SK-N-SH treated with all-trans-retinoic acid at 6 μM for 48 hours (cell line): ENCODE results near the gene SMPD3.

ENCODE experiments used
- ATAC-seq: fragments of 200-7000 bp; cut with Tn5 transposase; 3 replicates; pipeline ENCODE4 v1.9.1; 2020; ENCODE audit warnings: mild to moderate bottlenecking, moderate library complexity
- ARNTL ChIP-seq: fragments of 450-650 bp; formaldehyde crosslinking; IDR thresholded peaks from 2 replicates; pipeline ENCODE4 v1.5.0; 2020; ENCODE audit warnings: low read depth, mild to moderate bottlenecking, moderate library complexity, borderline replicate concordance
- BACH2 ChIP-seq: fragments of 250-450 bp; sonication (Bioruptor Pico); IDR thresholded peaks from 2 replicates; pipeline ENCODE4 v1.9.0; 2021; ENCODE audit warnings: mild to moderate bottlenecking, borderline replicate concordance
- CSDC2 ChIP-seq: fragments of 250-450 bp; sonication (Bioruptor Pico); IDR thresholded peaks from 2 replicates; pipeline ENCODE4 v1.5.0; 2020; ENCODE audit warnings: mild to moderate bottlenecking, moderate library complexity
- ESRRG ChIP-seq: fragments of 250-450 bp; sonication (Bioruptor Pico); IDR thresholded peaks from 2 replicates; pipeline ENCODE4 v1.6.1; 2021; ENCODE audit warnings: mild to moderate bottlenecking
- GLIS3 ChIP-seq: fragments of 250-450 bp; sonication (Bioruptor Pico); IDR thresholded peaks from 2 replicates; pipeline ENCODE4 v1.5.0; 2020; ENCODE audit warnings: mild to moderate bottlenecking, moderate library complexity
- OSR1 ChIP-seq: fragments of 250-450 bp; sonication (Bioruptor Pico); IDR thresholded peaks from 2 replicates; pipeline ENCODE4 v1.8.0; 2022; ENCODE audit warnings: moderate library complexity, mild to moderate bottlenecking, inconsistent platforms
- PATZ1 ChIP-seq: fragments of 250-450 bp; sonication (Bioruptor Pico); IDR thresholded peaks from 2 replicates; pipeline ENCODE4 v1.8.0; 2020; ENCODE audit warnings: mild to moderate bottlenecking, moderate library complexity, borderline replicate concordance
- PPARA ChIP-seq: fragments of 250-450 bp; sonication (Bioruptor Pico); IDR thresholded peaks from 2 replicates; pipeline ENCODE4 v1.5.0; 2020; ENCODE audit warnings: mild to moderate bottlenecking, borderline replicate concordance
- RARB ChIP-seq: fragments of 250-450 bp; sonication (Bioruptor Pico); IDR thresholded peaks from 2 replicates; pipeline ENCODE4 v1.8.0; 2021; ENCODE audit warnings: mild to moderate bottlenecking, moderate library complexity
- SNAI2 ChIP-seq: fragments of 250-450 bp; sonication (Bioruptor Pico); IDR thresholded peaks from 2 replicates; pipeline ENCODE4 v1.5.0; 2020; ENCODE audit warnings: mild to moderate bottlenecking, moderate library complexity
- TCF4 ChIP-seq: fragments of 250-450 bp; sonication (Bioruptor Pico); IDR thresholded peaks from 2 replicates; pipeline ENCODE4 v1.8.0; 2021; ENCODE audit warnings: mild to moderate bottlenecking, moderate library complexity, borderline replicate concordance
- TOX ChIP-seq: fragments of 250-450 bp; sonication (Bioruptor Pico); IDR thresholded peaks from 2 replicates; pipeline ENCODE4 v1.8.0; 2021; ENCODE audit warnings: mild to moderate bottlenecking, moderate library complexity, borderline replicate concordance
- TSHZ2 ChIP-seq: fragments of 250-450 bp; sonication (Bioruptor Pico); IDR thresholded peaks from 2 replicates; pipeline ENCODE4 v1.5.0; 2020; ENCODE audit warnings: mild to moderate bottlenecking, moderate library complexity
- ZC3H10 ChIP-seq: fragments of 250-450 bp; sonication (Bioruptor Pico); IDR thresholded peaks from 2 replicates; pipeline ENCODE4 v1.5.1; 2021; ENCODE audit warnings: mild to moderate bottlenecking, moderate library complexity
- ZFP3 ChIP-seq: fragments of 250-450 bp; sonication (Bioruptor Pico); IDR thresholded peaks from 2 replicates; pipeline ENCODE4 v1.5.0; 2020; ENCODE audit warnings: mild to moderate bottlenecking, moderate library complexity
- ZFP30 ChIP-seq: fragments of 450-650 bp; formaldehyde crosslinking; IDR thresholded peaks from 2 replicates; pipeline ENCODE4 v1.5.0; 2022; ENCODE audit warnings: mild to moderate bottlenecking, moderate library complexity
- ZNF565 ChIP-seq: fragments of 450-650 bp; formaldehyde crosslinking; conservative IDR thresholded peaks from 2 replicates; pipeline ENCODE4 v1.5.0; 2020; ENCODE audit warnings: low read depth, mild to moderate bottlenecking, moderate library complexity
- ZNF70 ChIP-seq: fragments of 450-650 bp; formaldehyde crosslinking; IDR thresholded peaks from 2 replicates; pipeline ENCODE4 v1.5.0; 2020; ENCODE audit warnings: mild to moderate bottlenecking, moderate library complexity
- ZNF8 ChIP-seq: fragments of 450-650 bp; formaldehyde crosslinking; IDR thresholded peaks from 2 replicates; pipeline ENCODE4 v1.5.0; 2020; ENCODE audit warnings: mild to moderate bottlenecking, moderate library complexity
- TF ChIP-seq, protein P1 (sequence below): fragments of 250-450 bp; sonication (Bioruptor Pico); IDR thresholded peaks from 2 replicates; pipeline ENCODE4 v1.5.1; 2021; ENCODE audit warnings: mild to moderate bottlenecking, moderate library complexity
- TF ChIP-seq, protein P2 (sequence below): fragments of 250-450 bp; sonication (Bioruptor Pico); IDR thresholded peaks from 2 replicates; pipeline ENCODE4 v1.5.1; 2020; ENCODE audit warnings: low read depth, mild to moderate bottlenecking, moderate library complexity
- TF ChIP-seq, protein P3 (sequence below): fragments of 250-450 bp; sonication (Bioruptor Pico); IDR thresholded peaks from 2 replicates; pipeline ENCODE4 v1.8.0; 2021; ENCODE audit warnings: low read depth, mild to moderate bottlenecking, moderate library complexity, borderline replicate concordance

Gene SMPD3

GRCh38 chr16:68395815-68396214 lies 52.5 kb downstream of the SMPD3 start:
- no peak for ATAC-seq
- TF ChIP-seq SNAI2 (CRISPR knock-in tag) (no peak), GLIS3 (CRISPR knock-in tag) (no peak), PPARA (CRISPR knock-in tag) (no peak), PATZ1 (CRISPR knock-in tag) (no peak), BACH2 (CRISPR knock-in tag) (no peak), ESRRG (CRISPR knock-in tag) (no peak), ARNTL (CRISPR knock-in tag) (no peak), TOX (CRISPR knock-in tag) (no peak), CSDC2 (CRISPR knock-in tag) (no peak), ZFP3 (CRISPR knock-in tag) (no peak), ZNF8 (CRISPR knock-in tag) (no peak), TCF4 (CRISPR knock-in tag) (no peak), ZFP30 (CRISPR knock-in tag) (no peak), ZC3H10 (CRISPR knock-in tag) (no peak)
- TF ChIP-seq, protein P1, sequence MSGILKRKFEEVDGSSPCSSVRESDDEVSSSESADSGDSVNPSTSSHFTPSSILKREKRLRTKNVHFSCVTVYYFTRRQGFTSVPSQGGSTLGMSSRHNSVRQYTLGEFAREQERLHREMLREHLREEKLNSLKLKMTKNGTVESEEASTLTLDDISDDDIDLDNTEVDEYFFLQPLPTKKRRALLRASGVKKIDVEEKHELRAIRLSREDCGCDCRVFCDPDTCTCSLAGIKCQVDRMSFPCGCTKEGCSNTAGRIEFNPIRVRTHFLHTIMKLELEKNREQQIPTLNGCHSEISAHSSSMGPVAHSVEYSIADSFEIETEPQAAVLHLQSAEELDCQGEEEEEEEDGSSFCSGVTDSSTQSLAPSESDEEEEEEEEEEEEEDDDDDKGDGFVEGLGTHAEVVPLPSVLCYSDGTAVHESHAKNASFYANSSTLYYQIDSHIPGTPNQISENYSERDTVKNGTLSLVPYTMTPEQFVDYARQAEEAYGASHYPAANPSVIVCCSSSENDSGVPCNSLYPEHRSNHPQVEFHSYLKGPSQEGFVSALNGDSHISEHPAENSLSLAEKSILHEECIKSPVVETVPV (CRISPR knock-in tag): no peak
- TF ChIP-seq, protein P2, sequence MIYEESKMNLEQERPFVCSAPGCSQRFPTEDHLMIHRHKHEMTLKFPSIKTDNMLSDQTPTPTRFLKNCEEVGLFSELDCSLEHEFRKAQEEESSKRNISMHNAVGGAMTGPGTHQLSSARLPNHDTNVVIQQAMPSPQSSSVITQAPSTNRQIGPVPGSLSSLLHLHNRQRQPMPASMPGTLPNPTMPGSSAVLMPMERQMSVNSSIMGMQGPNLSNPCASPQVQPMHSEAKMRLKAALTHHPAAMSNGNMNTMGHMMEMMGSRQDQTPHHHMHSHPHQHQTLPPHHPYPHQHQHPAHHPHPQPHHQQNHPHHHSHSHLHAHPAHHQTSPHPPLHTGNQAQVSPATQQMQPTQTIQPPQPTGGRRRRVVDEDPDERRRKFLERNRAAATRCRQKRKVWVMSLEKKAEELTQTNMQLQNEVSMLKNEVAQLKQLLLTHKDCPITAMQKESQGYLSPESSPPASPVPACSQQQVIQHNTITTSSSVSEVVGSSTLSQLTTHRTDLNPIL: no peak

- no peak for ATAC-seq
- no peak for TF ChIP-seq PPARA (CRISPR knock-in tag)
- TF ChIP-seq ZFP30 (CRISPR knock-in tag): no peak
- TF ChIP-seq PATZ1 (CRISPR knock-in tag): no peak
- TF ChIP-seq SNAI2 (CRISPR knock-in tag): no peak
- TF ChIP-seq ZNF8 (CRISPR knock-in tag): no peak
- no peak for TF ChIP-seq TOX (CRISPR knock-in tag)
- TF ChIP-seq ZNF565 (CRISPR knock-in tag): no peak
- no peak for TF ChIP-seq BACH2 (CRISPR knock-in tag)
- no peak for TF ChIP-seq CSDC2 (CRISPR knock-in tag)
- TF ChIP-seq, protein P3, sequence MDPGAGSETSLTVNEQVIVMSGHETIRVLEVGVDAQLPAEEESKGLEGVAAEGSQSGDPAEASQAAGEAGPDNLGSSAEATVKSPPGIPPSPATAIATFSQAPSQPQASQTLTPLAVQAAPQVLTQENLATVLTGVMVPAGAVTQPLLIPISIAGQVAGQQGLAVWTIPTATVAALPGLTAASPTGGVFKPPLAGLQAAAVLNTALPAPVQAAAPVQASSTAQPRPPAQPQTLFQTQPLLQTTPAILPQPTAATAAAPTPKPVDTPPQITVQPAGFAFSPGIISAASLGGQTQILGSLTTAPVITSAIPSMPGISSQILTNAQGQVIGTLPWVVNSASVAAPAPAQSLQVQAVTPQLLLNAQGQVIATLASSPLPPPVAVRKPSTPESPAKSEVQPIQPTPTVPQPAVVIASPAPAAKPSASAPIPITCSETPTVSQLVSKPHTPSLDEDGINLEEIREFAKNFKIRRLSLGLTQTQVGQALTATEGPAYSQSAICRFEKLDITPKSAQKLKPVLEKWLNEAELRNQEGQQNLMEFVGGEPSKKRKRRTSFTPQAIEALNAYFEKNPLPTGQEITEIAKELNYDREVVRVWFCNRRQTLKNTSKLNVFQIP (CRISPR knock-in tag): no peak
- TF ChIP-seq, protein P1 (CRISPR knock-in tag): no peak
- TF ChIP-seq TSHZ2 (CRISPR knock-in tag): no peak
- no peak for TF ChIP-seq ZNF70
- TF ChIP-seq GLIS3 (CRISPR knock-in tag): no peak
- TF ChIP-seq OSR1 (CRISPR knock-in tag): no peak
- TF ChIP-seq, protein P2: no peak
- TF ChIP-seq RARB: no peak
- no peak for TF ChIP-seq ZFP3 (CRISPR knock-in tag)
- TF ChIP-seq ESRRG (CRISPR knock-in tag): no peak
- no peak for TF ChIP-seq TCF4 (CRISPR knock-in tag)
Measured at GRCh38 chr16:68395167-68395786, 53.0 kb downstream of the SMPD3 start.
